ENCODE results near the gene GCHFR. TPM values are rescaled to one million over a fixed set of nuclear protein-coding genes. Genes with fewer than 3 reads are reported as not detected.
A peak's percentile ranks its signal among the peaks of the same experiment; 100 is the strongest.

The GCHFR gene
- total RNA-seq, 4 donors from 2014 or later = 22.5 to 58.5 (median 46.5) TPM

DNA sequence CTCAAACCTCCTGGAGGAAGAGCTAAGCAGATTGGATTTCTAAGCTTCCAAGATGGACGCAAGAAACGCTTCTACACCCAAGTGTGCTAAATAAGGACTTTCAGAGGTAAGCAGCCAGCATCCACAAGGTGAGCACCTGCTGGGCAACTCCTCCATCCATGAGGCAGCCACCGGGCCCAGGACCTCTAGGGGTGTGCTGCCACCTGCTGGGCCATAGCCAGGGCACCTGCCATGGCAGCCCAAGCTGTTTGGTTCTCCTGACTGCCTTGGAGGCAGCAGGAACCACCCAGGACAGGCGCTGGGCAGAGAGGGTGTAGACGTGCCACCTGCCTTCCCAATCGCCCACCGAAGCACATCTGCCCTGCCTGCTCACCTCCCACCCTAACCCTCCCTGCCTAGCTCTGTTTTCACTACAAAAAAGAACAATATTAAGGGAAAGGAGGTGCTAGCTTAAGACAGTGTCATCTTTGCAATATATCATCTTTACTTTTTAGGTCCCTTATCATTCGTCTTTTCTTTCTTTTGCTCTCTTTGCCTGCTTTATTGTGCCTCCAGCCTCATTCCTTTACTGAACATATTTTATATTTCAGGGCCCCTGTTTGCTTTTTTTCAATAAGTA, 18.9 kb downstream of the GCHFR start:
- in situ Hi-C loops (cut with MboI; ENCODE audit: low pct_ligation_motif_present in 1 of 4, low pct_unique_long_range_greater_than_20kb in 1 of 4, low sequenced_read_pairs in 3 of 4) (no loop called here), intact Hi-C loops (cut with DNase I; ENCODE audit: low total_unique reads) (no loop called here)
- H3K36me3 ChIP-seq = peaks cover 0 to 16% (median 2%) of the 10 kb centered on the region in 4 donors
- no peak overlapping the region for H3K27ac ChIP-seq
- no peaks in the 10 kb centered on the region for H3K27me3 ChIP-seq
- no peak for TF ChIP-seq POLR2AphosphoS5 (IDR thresholded peaks at IDR 0.05)
- TF ChIP-seq, protein P1, sequence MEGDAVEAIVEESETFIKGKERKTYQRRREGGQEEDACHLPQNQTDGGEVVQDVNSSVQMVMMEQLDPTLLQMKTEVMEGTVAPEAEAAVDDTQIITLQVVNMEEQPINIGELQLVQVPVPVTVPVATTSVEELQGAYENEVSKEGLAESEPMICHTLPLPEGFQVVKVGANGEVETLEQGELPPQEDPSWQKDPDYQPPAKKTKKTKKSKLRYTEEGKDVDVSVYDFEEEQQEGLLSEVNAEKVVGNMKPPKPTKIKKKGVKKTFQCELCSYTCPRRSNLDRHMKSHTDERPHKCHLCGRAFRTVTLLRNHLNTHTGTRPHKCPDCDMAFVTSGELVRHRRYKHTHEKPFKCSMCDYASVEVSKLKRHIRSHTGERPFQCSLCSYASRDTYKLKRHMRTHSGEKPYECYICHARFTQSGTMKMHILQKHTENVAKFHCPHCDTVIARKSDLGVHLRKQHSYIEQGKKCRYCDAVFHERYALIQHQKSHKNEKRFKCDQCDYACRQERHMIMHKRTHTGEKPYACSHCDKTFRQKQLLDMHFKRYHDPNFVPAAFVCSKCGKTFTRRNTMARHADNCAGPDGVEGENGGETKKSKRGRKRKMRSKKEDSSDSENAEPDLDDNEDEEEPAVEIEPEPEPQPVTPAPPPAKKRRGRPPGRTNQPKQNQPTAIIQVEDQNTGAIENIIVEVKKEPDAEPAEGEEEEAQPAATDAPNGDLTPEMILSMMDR (IDR thresholded peaks at IDR 0.05) = peak; percentile 55 to 87 (median 76)
- peak; percentile 86 for DNase-seq
- H3K9me3 ChIP-seq = no peaks in the 10 kb centered on the region
- peaks cover 4 to 33% (median 19%) of the 10 kb centered on the region in 4 donors for H3K4me1 ChIP-seq
- no peak overlapping the region for H3K4me3 ChIP-seq
- 43 to 75% methylated on average over 1 to 8 of the region's 8 CpGs for WGBS, 2 donors (ENCODE audit: low coverage in 1 of 2)

DNA sequence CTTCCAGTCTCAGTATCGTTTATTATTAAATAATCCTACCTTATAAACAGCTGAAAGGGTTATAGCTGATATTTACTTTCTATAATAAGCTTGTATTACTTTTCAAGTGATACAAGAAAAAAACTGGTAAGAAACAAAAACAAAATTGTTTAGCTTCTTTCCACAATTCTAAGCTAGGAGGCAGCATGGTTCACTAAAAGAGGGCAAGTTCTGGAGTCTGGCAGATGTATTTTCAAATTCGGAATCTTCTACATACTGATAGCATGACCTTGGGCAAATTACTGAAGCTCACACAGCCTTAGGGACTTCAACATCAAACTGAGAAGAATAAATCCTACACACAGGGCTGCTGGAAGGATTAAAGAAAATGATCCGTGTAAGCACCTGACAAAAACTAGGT, 21.3 kb downstream of the GCHFR start:
- peak overlapping the region in 3 of 4 donors; percentile 72 to 83 (median 77) for H3K27ac ChIP-seq
- TF ChIP-seq EP300 (IDR thresholded peaks at IDR 0.05; ENCODE audit: low read depth) = no peak
- TF ChIP-seq, protein P1 (IDR thresholded peaks at IDR 0.05) = peak in 1 of 5 experiments; percentile 8
- no peaks in the 10 kb centered on the region for H3K9me3 ChIP-seq
- in situ Hi-C loops (cut with MboI; ENCODE audit: low pct_ligation_motif_present in 1 of 4, low pct_unique_long_range_greater_than_20kb in 1 of 4, low sequenced_read_pairs in 3 of 4) (no loop called here), intact Hi-C loops (cut with DNase I; ENCODE audit: low total_unique reads) (no loop called here)
- no peaks in the 10 kb centered on the region for H3K27me3 ChIP-seq
- H3K4me1 ChIP-seq = peaks cover 4 to 52% (median 38%) of the 10 kb centered on the region in 4 donors
- H3K36me3 ChIP-seq = no peaks in the 10 kb centered on the region
- 59 to 74% methylated on average over 3 of the region's 3 CpGs for WGBS, 2 donors (ENCODE audit: low coverage in 1 of 2)
- DNase-seq = no peak
- H3K4me3 ChIP-seq = no peak overlapping the region

DNA sequence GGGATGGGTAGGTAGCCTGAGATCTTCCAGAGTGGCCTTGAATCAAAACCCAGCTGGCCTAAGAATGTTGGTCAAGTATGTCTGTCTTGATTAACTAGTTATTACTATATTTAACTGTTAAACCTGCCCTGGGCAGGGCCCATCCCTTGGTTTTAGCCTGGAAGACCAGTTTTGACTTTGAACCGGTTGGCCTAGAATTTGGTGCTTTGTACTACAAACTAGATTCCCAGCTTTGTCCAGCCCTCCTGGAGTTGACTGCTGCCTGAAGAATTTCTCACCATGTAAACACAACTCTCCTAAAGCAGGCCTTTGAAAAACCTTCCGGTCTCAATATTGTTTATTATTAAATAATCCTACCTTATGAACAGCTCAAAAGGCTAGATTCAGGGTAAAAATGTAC, 21.9 kb downstream of the GCHFR start:
- no peak for TF ChIP-seq POLR2AphosphoS5 (IDR thresholded peaks at IDR 0.05)
- no peak for TF ChIP-seq POLR2A (IDR thresholded peaks at IDR 0.05)
- no peak for TF ChIP-seq EP300 (IDR thresholded peaks at IDR 0.05; ENCODE audit: low read depth)
- TF ChIP-seq, protein P1 (IDR thresholded peaks at IDR 0.05) = no peak
- Histone ChIP-seq H3K36me3 (no peaks in the 10 kb centered on the region), H3K27ac (peak overlapping the region; percentile 72 to 83 (median 79)), H3K9me3 (no peaks in the 10 kb centered on the region), H3K27me3 (no peaks in the 10 kb centered on the region), H3K4me1 (peaks cover 4 to 59% (median 40%) of the 10 kb centered on the region in 4 donors), H3K4me3 (no peak overlapping the region)
- in situ Hi-C loops (cut with MboI; ENCODE audit: low pct_ligation_motif_present in 1 of 4, low pct_unique_long_range_greater_than_20kb in 1 of 4, low sequenced_read_pairs in 3 of 4) (no loop called here), intact Hi-C loops (cut with DNase I; ENCODE audit: low total_unique reads) (no loop called here)
- 49 to 73% methylated on average over 1 to 2 of the region's 2 CpGs for WGBS, 2 donors (ENCODE audit: low coverage in 1 of 2)
- DNase-seq = no peak

DNA sequence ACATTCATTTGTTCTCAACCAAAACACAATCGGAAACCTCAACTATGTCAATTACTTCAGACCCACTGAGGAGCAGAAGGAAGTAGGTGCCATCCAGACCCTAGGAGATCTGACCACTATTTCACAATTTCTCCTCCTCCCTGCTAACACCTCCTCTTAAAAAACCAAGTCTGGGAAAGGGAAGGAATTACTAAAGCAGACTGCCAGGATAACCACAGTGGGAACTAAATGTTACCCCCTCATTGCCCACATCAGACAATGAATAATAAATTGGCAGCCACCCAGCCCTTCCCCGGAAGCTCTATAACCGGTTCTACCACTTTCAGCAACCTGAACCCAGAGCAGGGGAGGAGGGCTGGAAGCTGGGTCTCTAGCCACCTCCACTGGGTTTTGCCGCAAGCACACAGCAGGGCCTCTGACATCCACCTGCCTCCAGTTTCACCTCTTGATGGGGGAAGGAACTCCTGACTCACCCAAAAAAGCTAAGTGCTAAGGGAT, 23.5 kb downstream of the GCHFR start:
- H3K27ac ChIP-seq = peak overlapping the region; percentile 72 to 83 (median 79)
- H3K4me1 ChIP-seq = peaks cover 4 to 71% (median 40%) of the 10 kb centered on the region in 4 donors
- DNase-seq = peak; percentile 85
- intact Hi-C loops (cut with DNase I; ENCODE audit: low total_unique reads) = no loop called here
- in situ Hi-C loops (cut with MboI; ENCODE audit: low pct_ligation_motif_present in 1 of 4, low pct_unique_long_range_greater_than_20kb in 1 of 4, low sequenced_read_pairs in 3 of 4) = no loop called here
- no peaks in the 10 kb centered on the region for H3K27me3 ChIP-seq
- 30% methylated on average over 4 of the region's 4 CpGs; no CpG with 5 or more reads in 1 of the 2 donors for WGBS, 2 donors (ENCODE audit: low coverage in 1 of 2)
- H3K4me3 ChIP-seq = no peak overlapping the region
- H3K36me3 ChIP-seq = no peaks in the 10 kb centered on the region
- TF ChIP-seq, protein P1 (IDR thresholded peaks at IDR 0.05) = no peak
- TF ChIP-seq EP300 (IDR thresholded peaks at IDR 0.05; ENCODE audit: low read depth) (peak; percentile 20), POLR2AphosphoS5 (IDR thresholded peaks at IDR 0.05) (peak in 2 of 3 donors; percentile 34 to 60), POLR2A (IDR thresholded peaks at IDR 0.05) (no peak)
- no peaks in the 10 kb centered on the region for H3K9me3 ChIP-seq

Measured in transverse colon (tissue), 4 donors.